MCF 10A (cell line): ENCODE results near the gene BORCS6. TPM values are rescaled to one million over a fixed set of nuclear protein-coding genes. Genes with fewer than 3 reads are reported as not detected.

ENCODE experiments used
- BruUV-seq: library from RNA; stranded (reverse); fragments of 400-500 nt; replicated peaks from 2 replicates; lab custom pipeline; 2021; lab: Mats Ljungman, UMichigan
- CTCF ChIA-PET: fragments of 300-600 bp; sonication (Branson Sonifier 250); formaldehyde crosslinking; extraction: SDS; loops from one replicate; lab custom pipeline; 2021; ENCODE audit warnings: antibody characterized with exemption, inconsistent platforms; lab: Yijun Ruan, JAX
- POLR2A ChIA-PET: fragments of 300-600, 350-650 bp; sonication (Branson Sonifier 250); formaldehyde crosslinking; extraction: SDS; loops from one replicate; lab custom pipeline; 2020; ENCODE audit warnings: antibody characterized with exemption, inconsistent platforms; lab: Yijun Ruan, JAX
- DNase-seq: peaks from one replicate; pipeline ENCODE4 v3.0.0-alpha.2; 2018; ENCODE audit not compliant: unreplicated experiment
- H3K27ac Mint-ChIP-seq: one replicate; pipeline ENCODE4 v1.8.0; 2022; ENCODE audit warnings: mild to moderate bottlenecking, low read depth, mixed read lengths; ENCODE audit not compliant: unreplicated experiment
- H3K27me3 Mint-ChIP-seq: one replicate; pipeline ENCODE4 v1.8.0; 2022; ENCODE audit warnings: mixed read lengths; ENCODE audit not compliant: insufficient read depth, unreplicated experiment
- H3K36me3 Mint-ChIP-seq: one replicate; pipeline ENCODE4 v1.8.0; 2022; ENCODE audit warnings: mild to moderate bottlenecking, moderate library complexity, mixed read lengths; ENCODE audit not compliant: insufficient read depth, unreplicated experiment
- H3K4me1 Mint-ChIP-seq: one replicate; pipeline ENCODE4 v1.8.0; 2022; ENCODE audit warnings: mixed read lengths; ENCODE audit not compliant: insufficient read depth, unreplicated experiment
- H3K4me3 Mint-ChIP-seq: one replicate; pipeline ENCODE4 v1.8.0; 2022; ENCODE audit warnings: mild to moderate bottlenecking, moderate library complexity, mixed read lengths; ENCODE audit not compliant: unreplicated experiment
- H3K9me3 Mint-ChIP-seq: one replicate; pipeline ENCODE4 v1.8.0; 2022; ENCODE audit warnings: mixed read lengths; ENCODE audit not compliant: unreplicated experiment
- CTCF ChIP-seq: fragments of 200-600 bp; IDR thresholded peaks from one replicate; pipeline ENCODE4 v1.8.0; 2022; ENCODE audit warnings: antibody characterized with exemption, mild to moderate bottlenecking; ENCODE audit not compliant: unreplicated experiment
- intact Hi-C: fragments of 100-400 bp; cut with micrococcal nuclease; formaldehyde crosslinking; loops from 2 replicates; pipeline ENCODE4 v1.14.1; 2022
- total RNA-seq: library from RNA; stranded (reverse); gene quantifications from 2 replicates; pipeline ENCODE4 v1.2.3, GENCODE V29; 2022

BORCS6 gene
- total RNA-seq, 1 experiment from 2014 or later, result 4.4 TPM

DNA sequence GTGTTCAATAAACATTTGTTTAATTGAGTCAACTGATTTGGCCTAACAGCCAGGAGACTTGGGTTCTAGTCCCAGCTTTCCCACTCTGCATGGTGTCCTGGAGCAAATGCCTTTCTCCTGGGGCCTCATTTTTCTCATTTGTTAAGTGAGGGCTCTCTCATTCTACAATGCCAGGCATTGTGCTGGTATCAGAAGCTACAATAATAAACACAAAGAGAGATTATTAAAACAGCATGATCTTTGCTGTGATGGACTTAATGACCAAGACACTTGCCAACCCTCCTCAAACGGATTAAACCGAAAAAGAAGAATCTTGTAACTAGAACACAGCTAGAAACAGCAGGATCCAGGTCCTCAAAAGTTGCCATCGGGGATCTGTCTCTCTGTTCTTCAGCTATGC lies 22.5 kb downstream of the BORCS6 start:
- Mint-ChIP-seq H3K4me1 (peaks cover 10% of the 10 kb centered on the region), H3K36me3 (peaks cover 11% of the 10 kb centered on the region), H3K27me3 (no peaks in the 10 kb centered on the region), H3K9me3 (no peaks in the 10 kb centered on the region), H3K4me3 (no peak overlapping the region), H3K27ac (no peak overlapping the region)
- intact Hi-C loops, result no loop called here
- no peak for DNase-seq
- TF ChIP-seq CTCF, result no peak
- no TSS peak for BruUV-seq
- CTCF ChIA-PET, result interaction anchor here (0.7 to 2.4 kb wide), 3 partner anchors 9 to 17 kb away, joined by 3 to 10 read pairs (median 3); no protein-coding TSS in a partner anchor
- POLR2A ChIA-PET, result interaction anchor here (0.6 to 2.2 kb wide), 9 partner anchors 9 to 83 kb away, joined by 3 to 15 read pairs (median 4); partner anchors contain the start of gene BORCS6

DNA sequence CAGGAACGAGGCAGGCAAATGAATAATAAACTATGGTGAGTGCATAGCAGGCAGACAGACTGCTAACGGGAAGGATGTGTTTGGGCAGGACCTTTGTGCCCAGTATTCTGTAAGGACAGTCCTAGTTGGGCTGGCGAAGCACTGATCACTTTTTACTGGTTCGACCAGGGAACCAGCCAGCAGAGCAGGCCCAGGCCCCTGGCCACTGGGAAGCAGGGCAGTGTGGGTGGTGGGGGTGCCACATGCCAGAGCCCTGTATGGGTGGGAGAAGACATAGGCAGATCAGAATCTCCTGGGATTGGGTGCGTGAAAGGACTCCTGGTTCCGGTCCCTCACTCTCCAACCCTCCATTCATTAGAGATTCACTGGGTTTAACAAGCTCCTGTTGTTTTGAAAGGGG lies 23.2 kb downstream of the BORCS6 start:
- no peak for TF ChIP-seq CTCF
- Mint-ChIP-seq H3K4me3 (no peak overlapping the region), H3K9me3 (no peaks in the 10 kb centered on the region), H3K36me3 (peaks cover 11% of the 10 kb centered on the region), H3K4me1 (peaks cover 11% of the 10 kb centered on the region), H3K27me3 (no peaks in the 10 kb centered on the region), H3K27ac (no peak overlapping the region)
- ChIA-PET CTCF (interaction anchor here (1.6 to 2.4 kb wide), 2 partner anchors 8 to 18 kb away, joined by 3 to 10 read pairs; no protein-coding TSS in a partner anchor), POLR2A (interaction anchor here (0.7 to 2.2 kb wide), 7 partner anchors 8 to 330 kb away, joined by 3 to 15 read pairs (median 5); partner anchors contain the start of gene BORCS6)
- no peak for DNase-seq
- intact Hi-C loops, result no loop called here
- no TSS peak for BruUV-seq

GRCh38 chr17:8164815-8165131 lies 25.2 kb downstream of the BORCS6 start:
- TF ChIP-seq CTCF, result no peak
- no peak overlapping the region for H3K4me3 Mint-ChIP-seq
- CTCF ChIA-PET, result no interaction called here
- H3K27me3 Mint-ChIP-seq, result no peaks in the 10 kb centered on the region
- no TSS peak for BruUV-seq
- H3K27ac Mint-ChIP-seq, result peak overlapping the region; percentile 94
- POLR2A ChIA-PET, result interaction anchor here (0.6 to 13.1 kb wide), 8 partner anchors 9 to 308 kb away, joined by 3 to 203 read pairs (median 5); partner anchors contain the start of genes ALOXE3, BORCS6 and PER1
- no peaks in the 10 kb centered on the region for H3K9me3 Mint-ChIP-seq
- peaks cover 31% of the 10 kb centered on the region for H3K4me1 Mint-ChIP-seq
- DNase-seq, result no peak
- peaks cover 15% of the 10 kb centered on the region for H3K36me3 Mint-ChIP-seq
- intact Hi-C loops, result no loop called here

DNA sequence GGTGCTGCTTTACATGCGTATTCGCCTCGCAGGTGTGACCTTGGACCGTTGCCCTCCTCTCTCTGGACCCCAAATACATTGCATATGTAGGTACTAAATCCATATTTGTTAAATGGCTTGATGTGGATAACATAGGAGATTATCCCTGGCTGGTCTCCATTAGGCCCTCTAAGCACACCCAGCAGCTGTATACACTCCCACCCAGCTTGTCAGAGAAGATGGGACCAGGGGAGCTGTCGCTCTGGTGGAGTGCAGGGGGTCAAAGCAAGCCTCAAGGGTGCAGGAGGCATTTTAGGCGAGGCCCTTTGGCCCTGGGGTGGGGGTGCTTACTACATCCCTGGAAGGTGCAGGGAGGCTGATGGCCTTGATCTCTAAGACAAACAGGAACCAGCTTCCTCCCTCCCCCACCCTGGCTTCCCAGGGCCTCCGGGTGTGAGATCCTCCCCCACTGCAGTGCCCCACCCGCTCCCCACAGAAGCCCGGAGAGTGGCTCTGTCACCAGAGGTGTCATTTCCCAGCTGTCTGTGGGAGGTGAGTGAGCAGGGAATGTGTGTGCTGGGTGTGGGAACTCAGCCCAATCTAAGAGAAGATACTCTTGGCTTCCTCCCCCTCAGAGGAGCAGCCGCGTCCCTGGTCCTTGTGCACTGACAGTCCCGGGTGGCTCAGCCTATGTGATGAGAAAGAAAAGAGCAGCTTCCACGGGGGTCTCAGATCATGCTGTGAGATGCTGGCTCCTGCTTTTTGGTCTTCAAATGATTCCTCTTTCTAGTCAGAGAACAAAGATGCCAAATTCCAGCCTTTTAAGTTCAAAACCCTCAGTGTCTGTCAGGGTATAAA lies 25.8 kb downstream of the BORCS6 start:
- no peak for DNase-seq
- no peaks in the 10 kb centered on the region for H3K27me3 Mint-ChIP-seq
- intact Hi-C loops, result no loop called here
- ChIA-PET POLR2A (interaction anchor here (0.6 to 13.1 kb wide), 11 partner anchors 9 to 307 kb away, joined by 3 to 203 read pairs (median 4); partner anchors contain the start of genes ALOXE3, BORCS6, CTC1 and PER1), CTCF (interaction anchor here (1.0 to 1.3 kb wide), 2 partner anchors 9 to 45 kb away, joined by 5 to 6 read pairs; no protein-coding TSS in a partner anchor)
- peak overlapping the region; percentile 78 for H3K4me3 Mint-ChIP-seq
- H3K4me1 Mint-ChIP-seq, result peaks cover 32% of the 10 kb centered on the region
- no peak for TF ChIP-seq CTCF
- peak overlapping the region; percentile 94 for H3K27ac Mint-ChIP-seq
- peaks cover 15% of the 10 kb centered on the region for H3K36me3 Mint-ChIP-seq
- no TSS peak for BruUV-seq
- no peaks in the 10 kb centered on the region for H3K9me3 Mint-ChIP-seq
